SK-N-SH treated with all-trans-retinoic acid at 6 μM for 48 hours (cell line): Measurements from ENCODE around the gene KLC1.

Source experiments
- ATAC-seq: fragments of 200-7000 bp; cut with Tn5 transposase; 3 replicates; pipeline ENCODE4 v1.9.1; 2020; ENCODE audit warnings: mild to moderate bottlenecking, moderate library complexity
- ARNTL ChIP-seq: fragments of 450-650 bp; formaldehyde crosslinking; IDR thresholded peaks from 2 replicates; pipeline ENCODE4 v1.5.0; 2020; ENCODE audit warnings: low read depth, mild to moderate bottlenecking, moderate library complexity, borderline replicate concordance
- BACH2 ChIP-seq: fragments of 250-450 bp; sonication (Bioruptor Pico); IDR thresholded peaks from 2 replicates; pipeline ENCODE4 v1.9.0; 2021; ENCODE audit warnings: mild to moderate bottlenecking, borderline replicate concordance
- CSDC2 ChIP-seq: fragments of 250-450 bp; sonication (Bioruptor Pico); IDR thresholded peaks from 2 replicates; pipeline ENCODE4 v1.5.0; 2020; ENCODE audit warnings: mild to moderate bottlenecking, moderate library complexity
- ESRRG ChIP-seq: fragments of 250-450 bp; sonication (Bioruptor Pico); IDR thresholded peaks from 2 replicates; pipeline ENCODE4 v1.6.1; 2021; ENCODE audit warnings: mild to moderate bottlenecking
- GLIS3 ChIP-seq: fragments of 250-450 bp; sonication (Bioruptor Pico); IDR thresholded peaks from 2 replicates; pipeline ENCODE4 v1.5.0; 2020; ENCODE audit warnings: mild to moderate bottlenecking, moderate library complexity
- ISL1 ChIP-seq: fragments of 250-450 bp; sonication (Bioruptor Pico); IDR thresholded peaks from 2 replicates; pipeline ENCODE4 v2.1.2; 2022; ENCODE audit warnings: mild to moderate bottlenecking, moderate library complexity
- OSR1 ChIP-seq: fragments of 250-450 bp; sonication (Bioruptor Pico); IDR thresholded peaks from 2 replicates; pipeline ENCODE4 v1.8.0; 2022; ENCODE audit warnings: moderate library complexity, mild to moderate bottlenecking, inconsistent platforms
- PPARA ChIP-seq: fragments of 250-450 bp; sonication (Bioruptor Pico); IDR thresholded peaks from 2 replicates; pipeline ENCODE4 v1.5.0; 2020; ENCODE audit warnings: mild to moderate bottlenecking, borderline replicate concordance
- RARB ChIP-seq: fragments of 250-450 bp; sonication (Bioruptor Pico); IDR thresholded peaks from 2 replicates; pipeline ENCODE4 v1.8.0; 2021; ENCODE audit warnings: mild to moderate bottlenecking, moderate library complexity
- TCF4 ChIP-seq: fragments of 250-450 bp; sonication (Bioruptor Pico); IDR thresholded peaks from 2 replicates; pipeline ENCODE4 v1.8.0; 2021; ENCODE audit warnings: mild to moderate bottlenecking, moderate library complexity, borderline replicate concordance
- TOX ChIP-seq: fragments of 250-450 bp; sonication (Bioruptor Pico); IDR thresholded peaks from 2 replicates; pipeline ENCODE4 v1.8.0; 2021; ENCODE audit warnings: mild to moderate bottlenecking, moderate library complexity, borderline replicate concordance
- ZC3H10 ChIP-seq: fragments of 250-450 bp; sonication (Bioruptor Pico); IDR thresholded peaks from 2 replicates; pipeline ENCODE4 v1.5.1; 2021; ENCODE audit warnings: mild to moderate bottlenecking, moderate library complexity
- ZFP3 ChIP-seq: fragments of 250-450 bp; sonication (Bioruptor Pico); IDR thresholded peaks from 2 replicates; pipeline ENCODE4 v1.5.0; 2020; ENCODE audit warnings: mild to moderate bottlenecking, moderate library complexity
- ZFP30 ChIP-seq: fragments of 450-650 bp; formaldehyde crosslinking; IDR thresholded peaks from 2 replicates; pipeline ENCODE4 v1.5.0; 2022; ENCODE audit warnings: mild to moderate bottlenecking, moderate library complexity
- ZNF565 ChIP-seq: fragments of 450-650 bp; formaldehyde crosslinking; conservative IDR thresholded peaks from 2 replicates; pipeline ENCODE4 v1.5.0; 2020; ENCODE audit warnings: low read depth, mild to moderate bottlenecking, moderate library complexity
- ZNF70 ChIP-seq: fragments of 450-650 bp; formaldehyde crosslinking; IDR thresholded peaks from 2 replicates; pipeline ENCODE4 v1.5.0; 2020; ENCODE audit warnings: mild to moderate bottlenecking, moderate library complexity
- ZNF8 ChIP-seq: fragments of 450-650 bp; formaldehyde crosslinking; IDR thresholded peaks from 2 replicates; pipeline ENCODE4 v1.5.0; 2020; ENCODE audit warnings: mild to moderate bottlenecking, moderate library complexity
- TF ChIP-seq, protein P1 (sequence below): fragments of 250-450 bp; sonication (Bioruptor Pico); IDR thresholded peaks from 2 replicates; pipeline ENCODE4 v1.5.1; 2020; ENCODE audit warnings: low read depth, mild to moderate bottlenecking, moderate library complexity
- TF ChIP-seq, protein P2 (sequence below): fragments of 250-450 bp; sonication (Bioruptor Pico); IDR thresholded peaks from 2 replicates; pipeline ENCODE4 v1.8.0; 2020; ENCODE audit warnings: mild to moderate bottlenecking, moderate library complexity, borderline replicate concordance
- TF ChIP-seq, protein P3 (sequence below): fragments of 250-450 bp; sonication (Bioruptor Pico); IDR thresholded peaks from 2 replicates; pipeline ENCODE4 v1.5.1; 2021; ENCODE audit warnings: mild to moderate bottlenecking, moderate library complexity
- TF ChIP-seq, protein P4 (sequence below): fragments of 250-450 bp; sonication (Bioruptor Pico); IDR thresholded peaks from 2 replicates; pipeline ENCODE4 v1.8.0; 2021; ENCODE audit warnings: low read depth, mild to moderate bottlenecking, moderate library complexity, borderline replicate concordance
- TF ChIP-seq, protein P5 (sequence below): fragments of 250-450 bp; sonication (Bioruptor Pico); IDR thresholded peaks from 2 replicates; pipeline ENCODE4 v1.5.0; 2020; ENCODE audit warnings: mild to moderate bottlenecking, moderate library complexity

The KLC1 gene

DNA sequence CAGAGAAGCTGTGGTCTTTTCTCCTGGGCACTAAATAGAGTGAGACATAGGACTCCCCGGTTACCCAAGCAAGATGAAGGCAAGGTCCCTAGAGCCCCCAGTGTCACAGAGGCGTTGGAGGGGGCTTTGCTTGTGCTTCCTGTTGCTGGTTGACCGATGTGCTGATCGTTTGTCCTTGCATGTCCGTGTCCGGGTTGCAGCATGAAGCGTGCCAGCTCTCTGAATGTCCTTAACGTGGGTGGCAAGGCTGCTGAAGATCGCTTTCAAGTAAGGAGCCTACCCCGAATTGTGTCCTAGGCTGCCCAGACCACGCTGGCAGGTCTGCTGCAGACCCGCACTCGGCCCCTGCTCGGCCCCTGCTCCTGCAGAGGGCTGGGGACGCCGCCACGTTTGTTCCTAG, 63.1 kb downstream of the KLC1 start:
- TF ChIP-seq ZNF8 (CRISPR knock-in tag) (no peak), ESRRG (CRISPR knock-in tag) (no peak), ZNF70 (CRISPR knock-in tag) (no peak)
- TF ChIP-seq, protein P1, sequence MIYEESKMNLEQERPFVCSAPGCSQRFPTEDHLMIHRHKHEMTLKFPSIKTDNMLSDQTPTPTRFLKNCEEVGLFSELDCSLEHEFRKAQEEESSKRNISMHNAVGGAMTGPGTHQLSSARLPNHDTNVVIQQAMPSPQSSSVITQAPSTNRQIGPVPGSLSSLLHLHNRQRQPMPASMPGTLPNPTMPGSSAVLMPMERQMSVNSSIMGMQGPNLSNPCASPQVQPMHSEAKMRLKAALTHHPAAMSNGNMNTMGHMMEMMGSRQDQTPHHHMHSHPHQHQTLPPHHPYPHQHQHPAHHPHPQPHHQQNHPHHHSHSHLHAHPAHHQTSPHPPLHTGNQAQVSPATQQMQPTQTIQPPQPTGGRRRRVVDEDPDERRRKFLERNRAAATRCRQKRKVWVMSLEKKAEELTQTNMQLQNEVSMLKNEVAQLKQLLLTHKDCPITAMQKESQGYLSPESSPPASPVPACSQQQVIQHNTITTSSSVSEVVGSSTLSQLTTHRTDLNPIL (CRISPR knock-in tag), result no peak
- TF ChIP-seq, protein P2, sequence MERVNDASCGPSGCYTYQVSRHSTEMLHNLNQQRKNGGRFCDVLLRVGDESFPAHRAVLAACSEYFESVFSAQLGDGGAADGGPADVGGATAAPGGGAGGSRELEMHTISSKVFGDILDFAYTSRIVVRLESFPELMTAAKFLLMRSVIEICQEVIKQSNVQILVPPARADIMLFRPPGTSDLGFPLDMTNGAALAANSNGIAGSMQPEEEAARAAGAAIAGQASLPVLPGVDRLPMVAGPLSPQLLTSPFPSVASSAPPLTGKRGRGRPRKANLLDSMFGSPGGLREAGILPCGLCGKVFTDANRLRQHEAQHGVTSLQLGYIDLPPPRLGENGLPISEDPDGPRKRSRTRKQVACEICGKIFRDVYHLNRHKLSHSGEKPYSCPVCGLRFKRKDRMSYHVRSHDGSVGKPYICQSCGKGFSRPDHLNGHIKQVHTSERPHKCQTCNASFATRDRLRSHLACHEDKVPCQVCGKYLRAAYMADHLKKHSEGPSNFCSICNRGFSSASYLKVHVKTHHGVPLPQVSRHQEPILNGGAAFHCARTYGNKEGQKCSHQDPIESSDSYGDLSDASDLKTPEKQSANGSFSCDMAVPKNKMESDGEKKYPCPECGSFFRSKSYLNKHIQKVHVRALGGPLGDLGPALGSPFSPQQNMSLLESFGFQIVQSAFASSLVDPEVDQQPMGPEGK (CRISPR knock-in tag), result no peak
- ATAC-seq, result no peak

DNA sequence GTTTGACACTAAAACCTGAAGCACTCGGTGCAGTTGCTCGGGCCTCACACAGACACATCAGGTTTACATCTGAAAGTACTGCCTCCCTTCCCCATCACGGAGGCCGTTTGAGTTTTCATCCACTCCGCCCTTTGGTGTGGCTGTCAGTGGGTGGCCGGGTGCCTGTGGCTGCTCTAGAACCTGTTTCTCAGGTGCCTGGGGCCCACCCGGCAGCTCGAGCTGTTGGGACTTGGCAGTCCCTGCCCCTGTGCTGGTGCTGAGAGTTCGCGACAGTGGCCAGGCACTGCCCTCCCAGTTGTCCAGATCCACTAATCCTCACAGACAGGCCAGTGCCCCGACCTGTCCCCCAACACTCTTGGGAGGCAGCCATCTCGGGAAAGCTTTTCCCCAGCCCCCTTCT, 63.9 kb downstream of the KLC1 start:
- no peak for ATAC-seq
- TF ChIP-seq ZNF70 (CRISPR knock-in tag), result no peak
- TF ChIP-seq PPARA (CRISPR knock-in tag), result no peak
- TF ChIP-seq, protein P2 (CRISPR knock-in tag), result no peak
- no peak for TF ChIP-seq ZC3H10
- no peak for TF ChIP-seq CSDC2 (CRISPR knock-in tag)
- TF ChIP-seq TOX (CRISPR knock-in tag), result no peak
- TF ChIP-seq ARNTL, result no peak
- no peak for TF ChIP-seq OSR1 (CRISPR knock-in tag)
- TF ChIP-seq ZNF565 (CRISPR knock-in tag), result no peak
- no peak for TF ChIP-seq ZFP3 (CRISPR knock-in tag)
- no peak for TF ChIP-seq ZFP30 (CRISPR knock-in tag)
- no peak for TF ChIP-seq GLIS3
- no peak for TF ChIP-seq ISL1
- TF ChIP-seq BACH2 (CRISPR knock-in tag), result no peak
- TF ChIP-seq, protein P3, sequence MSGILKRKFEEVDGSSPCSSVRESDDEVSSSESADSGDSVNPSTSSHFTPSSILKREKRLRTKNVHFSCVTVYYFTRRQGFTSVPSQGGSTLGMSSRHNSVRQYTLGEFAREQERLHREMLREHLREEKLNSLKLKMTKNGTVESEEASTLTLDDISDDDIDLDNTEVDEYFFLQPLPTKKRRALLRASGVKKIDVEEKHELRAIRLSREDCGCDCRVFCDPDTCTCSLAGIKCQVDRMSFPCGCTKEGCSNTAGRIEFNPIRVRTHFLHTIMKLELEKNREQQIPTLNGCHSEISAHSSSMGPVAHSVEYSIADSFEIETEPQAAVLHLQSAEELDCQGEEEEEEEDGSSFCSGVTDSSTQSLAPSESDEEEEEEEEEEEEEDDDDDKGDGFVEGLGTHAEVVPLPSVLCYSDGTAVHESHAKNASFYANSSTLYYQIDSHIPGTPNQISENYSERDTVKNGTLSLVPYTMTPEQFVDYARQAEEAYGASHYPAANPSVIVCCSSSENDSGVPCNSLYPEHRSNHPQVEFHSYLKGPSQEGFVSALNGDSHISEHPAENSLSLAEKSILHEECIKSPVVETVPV (CRISPR knock-in tag), result no peak
- TF ChIP-seq TCF4, result no peak
- TF ChIP-seq RARB (CRISPR knock-in tag), result no peak
- TF ChIP-seq, protein P4, sequence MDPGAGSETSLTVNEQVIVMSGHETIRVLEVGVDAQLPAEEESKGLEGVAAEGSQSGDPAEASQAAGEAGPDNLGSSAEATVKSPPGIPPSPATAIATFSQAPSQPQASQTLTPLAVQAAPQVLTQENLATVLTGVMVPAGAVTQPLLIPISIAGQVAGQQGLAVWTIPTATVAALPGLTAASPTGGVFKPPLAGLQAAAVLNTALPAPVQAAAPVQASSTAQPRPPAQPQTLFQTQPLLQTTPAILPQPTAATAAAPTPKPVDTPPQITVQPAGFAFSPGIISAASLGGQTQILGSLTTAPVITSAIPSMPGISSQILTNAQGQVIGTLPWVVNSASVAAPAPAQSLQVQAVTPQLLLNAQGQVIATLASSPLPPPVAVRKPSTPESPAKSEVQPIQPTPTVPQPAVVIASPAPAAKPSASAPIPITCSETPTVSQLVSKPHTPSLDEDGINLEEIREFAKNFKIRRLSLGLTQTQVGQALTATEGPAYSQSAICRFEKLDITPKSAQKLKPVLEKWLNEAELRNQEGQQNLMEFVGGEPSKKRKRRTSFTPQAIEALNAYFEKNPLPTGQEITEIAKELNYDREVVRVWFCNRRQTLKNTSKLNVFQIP (CRISPR knock-in tag), result no peak
- TF ChIP-seq, protein P5, sequence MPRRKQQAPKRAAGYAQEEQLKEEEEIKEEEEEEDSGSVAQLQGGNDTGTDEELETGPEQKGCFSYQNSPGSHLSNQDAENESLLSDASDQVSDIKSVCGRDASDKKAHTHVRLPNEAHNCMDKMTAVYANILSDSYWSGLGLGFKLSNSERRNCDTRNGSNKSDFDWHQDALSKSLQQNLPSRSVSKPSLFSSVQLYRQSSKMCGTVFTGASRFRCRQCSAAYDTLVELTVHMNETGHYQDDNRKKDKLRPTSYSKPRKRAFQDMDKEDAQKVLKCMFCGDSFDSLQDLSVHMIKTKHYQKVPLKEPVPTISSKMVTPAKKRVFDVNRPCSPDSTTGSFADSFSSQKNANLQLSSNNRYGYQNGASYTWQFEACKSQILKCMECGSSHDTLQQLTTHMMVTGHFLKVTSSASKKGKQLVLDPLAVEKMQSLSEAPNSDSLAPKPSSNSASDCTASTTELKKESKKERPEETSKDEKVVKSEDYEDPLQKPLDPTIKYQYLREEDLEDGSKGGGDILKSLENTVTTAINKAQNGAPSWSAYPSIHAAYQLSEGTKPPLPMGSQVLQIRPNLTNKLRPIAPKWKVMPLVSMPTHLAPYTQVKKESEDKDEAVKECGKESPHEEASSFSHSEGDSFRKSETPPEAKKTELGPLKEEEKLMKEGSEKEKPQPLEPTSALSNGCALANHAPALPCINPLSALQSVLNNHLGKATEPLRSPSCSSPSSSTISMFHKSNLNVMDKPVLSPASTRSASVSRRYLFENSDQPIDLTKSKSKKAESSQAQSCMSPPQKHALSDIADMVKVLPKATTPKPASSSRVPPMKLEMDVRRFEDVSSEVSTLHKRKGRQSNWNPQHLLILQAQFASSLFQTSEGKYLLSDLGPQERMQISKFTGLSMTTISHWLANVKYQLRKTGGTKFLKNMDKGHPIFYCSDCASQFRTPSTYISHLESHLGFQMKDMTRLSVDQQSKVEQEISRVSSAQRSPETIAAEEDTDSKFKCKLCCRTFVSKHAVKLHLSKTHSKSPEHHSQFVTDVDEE (CRISPR knock-in tag), result no peak
- no peak for TF ChIP-seq ZNF8 (CRISPR knock-in tag)
